ENCODE results near the gene TMEM61.

TMEM61 gene

DNA sequence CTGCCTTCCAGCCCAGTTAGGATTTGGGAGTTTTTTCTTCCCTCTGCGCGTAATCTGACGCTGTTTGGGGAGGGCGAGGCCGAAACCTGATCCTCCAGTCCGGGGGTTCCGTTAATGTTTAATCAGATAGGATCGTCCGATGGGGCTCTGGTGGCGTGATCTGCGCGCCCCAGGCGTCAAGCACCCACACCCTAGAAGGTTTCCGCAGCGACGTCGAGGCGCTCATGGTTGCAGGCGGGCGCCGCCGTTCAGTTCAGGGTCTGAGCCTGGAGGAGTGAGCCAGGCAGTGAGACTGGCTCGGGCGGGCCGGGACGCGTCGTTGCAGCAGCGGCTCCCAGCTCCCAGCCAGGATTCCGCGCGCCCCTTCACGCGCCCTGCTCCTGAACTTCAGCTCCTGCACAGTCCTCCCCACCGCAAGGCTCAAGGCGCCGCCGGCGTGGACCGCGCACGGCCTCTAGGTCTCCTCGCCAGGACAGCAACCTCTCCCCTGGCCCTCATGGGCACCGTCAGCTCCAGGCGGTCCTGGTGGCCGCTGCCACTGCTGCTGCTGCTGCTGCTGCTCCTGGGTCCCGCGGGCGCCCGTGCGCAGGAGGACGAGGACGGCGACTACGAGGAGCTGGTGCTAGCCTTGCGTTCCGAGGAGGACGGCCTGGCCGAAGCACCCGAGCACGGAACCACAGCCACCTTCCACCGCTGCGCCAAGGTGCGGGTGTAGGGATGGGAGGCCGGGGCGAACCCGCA lies 59.1 kb downstream of the TMEM61 start, which contains the start of gene PCSK9:
TSS of gene PCSK9 (plus strand) at position 207 of the 741 bp plus-strand sequence. CDS start at position 497, 290 bp downstream.
- no peak for DNase-seq (ENCODE audit: low read depth)

- no peak for DNase-seq (ENCODE audit: low read depth)
Measured at GRCh38 chr1:55040083-55040932, 59.9 kb downstream of the TMEM61 start.

- no peak for DNase-seq (ENCODE audit: low read depth)
Measured at GRCh38 chr1:55040933-55041494, 60.6 kb downstream of the TMEM61 start.

DNA sequence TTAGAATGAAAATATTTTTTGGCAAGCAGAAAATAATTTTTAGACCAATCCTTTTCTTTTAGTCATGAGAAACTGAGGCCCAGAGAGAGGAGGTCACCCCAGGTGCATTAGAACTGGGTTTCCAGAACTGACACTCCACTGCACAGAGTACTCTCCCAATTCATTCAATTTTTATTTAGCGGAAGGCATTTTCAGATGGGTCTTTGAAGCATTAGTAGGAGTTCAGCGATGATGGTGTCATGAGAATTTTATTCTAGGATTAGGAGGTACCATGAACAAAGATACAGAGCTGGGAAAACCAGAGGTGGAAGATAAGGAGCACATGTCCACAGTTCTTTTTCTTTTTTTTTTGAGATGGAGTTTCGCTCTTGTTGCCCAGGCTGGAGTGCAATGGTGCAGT lies 61.2 kb downstream of the TMEM61 start:
- no peak for DNase-seq (ENCODE audit: low read depth)

Measured in stimulated activated CD8-positive, alpha-beta memory T cell treated with anti-CD3 and anti-CD28 coated beads, Interleukin-4, amount 100 ng/mL, for 24 hours (primary cell).